PFSK-1 (cell line): ENCODE results near the gene MC5R.

Experiments
- POLR2AphosphoS5 ChIP-seq: IDR thresholded peaks from 2 replicates; pipeline ENCODE4 v1.6.1; 2012; ENCODE audit warnings: low read depth, mild to moderate bottlenecking, control low read depth, low read length, moderate library complexity
- SIN3A ChIP-seq: IDR thresholded peaks from 2 replicates; pipeline ENCODE4 v1.6.1; 2012; ENCODE audit warnings: mild to moderate bottlenecking, low read length, moderate library complexity, borderline replicate concordance; ENCODE audit not compliant: insufficient read depth

- no peak for TF ChIP-seq POLR2AphosphoS5
- TF ChIP-seq SIN3A = no peak
Measured at GRCh38 chr18:13800505-13801259, 23.3 kb upstream of the MC5R start.
